Umbilical cord (tissue), 2 donors: ENCODE results near the gene GRIK2. TPM values are rescaled to one million over a fixed set of nuclear protein-coding genes. Genes with fewer than 3 reads are reported as not detected.

ENCODE experiments used
- DNase-seq: peaks from one replicate; pipeline ENCODE4 v3.0.0-alpha.2; 2015; ENCODE audit warnings: low spot score
- total RNA-seq: library from RNA; depleted of rRNA; stranded (reverse); fragments of >200 nt; gene quantifications from one replicate; pipeline ENCODE4 v1.2.3, GENCODE V29; 2014; ENCODE audit warnings: low replicate concordance; ENCODE audit not compliant: insufficient read depth

Gene GRIK2
- total RNA-seq, 1 donor from 2014 or later, result 38.5 TPM

DNA sequence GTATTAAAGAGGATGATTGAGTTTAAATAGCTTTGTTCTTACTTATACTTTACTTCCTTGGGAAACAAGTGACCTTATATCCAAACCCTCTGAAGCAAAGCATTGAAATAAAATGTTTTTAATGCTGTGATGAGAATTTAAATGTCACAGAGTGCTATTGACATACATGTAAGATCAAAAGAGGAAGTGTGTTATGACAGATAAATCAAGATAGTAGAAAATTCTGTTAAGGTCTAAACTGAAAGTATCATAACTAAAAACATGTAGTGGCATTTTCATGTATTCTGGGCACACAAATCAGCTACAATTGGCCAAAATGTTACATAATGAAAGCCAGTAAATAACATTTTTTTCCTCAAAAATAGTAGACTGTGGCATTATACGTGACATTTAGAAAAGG is 318.0 kb downstream of the GRIK2 start:
- no peak for DNase-seq

DNA sequence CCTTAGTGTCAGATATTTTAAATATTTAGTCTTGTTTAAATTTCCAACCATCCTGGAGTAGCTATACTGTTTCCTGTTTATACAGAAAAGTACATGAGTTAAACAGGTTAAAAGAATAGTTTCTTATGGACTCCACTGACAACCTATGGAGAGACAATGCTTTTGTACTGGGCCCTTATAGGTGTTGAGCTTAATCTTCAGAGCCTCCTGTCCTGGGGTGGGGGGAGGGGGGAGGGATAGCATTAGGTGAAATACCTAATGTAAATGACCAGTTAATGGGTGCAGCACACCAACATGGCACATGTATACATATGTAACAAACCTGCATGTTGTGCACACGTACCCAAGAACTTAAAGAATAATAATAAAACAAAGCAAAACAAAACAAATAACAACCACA is 322.9 kb downstream of the GRIK2 start:
- no peak for DNase-seq

DNA sequence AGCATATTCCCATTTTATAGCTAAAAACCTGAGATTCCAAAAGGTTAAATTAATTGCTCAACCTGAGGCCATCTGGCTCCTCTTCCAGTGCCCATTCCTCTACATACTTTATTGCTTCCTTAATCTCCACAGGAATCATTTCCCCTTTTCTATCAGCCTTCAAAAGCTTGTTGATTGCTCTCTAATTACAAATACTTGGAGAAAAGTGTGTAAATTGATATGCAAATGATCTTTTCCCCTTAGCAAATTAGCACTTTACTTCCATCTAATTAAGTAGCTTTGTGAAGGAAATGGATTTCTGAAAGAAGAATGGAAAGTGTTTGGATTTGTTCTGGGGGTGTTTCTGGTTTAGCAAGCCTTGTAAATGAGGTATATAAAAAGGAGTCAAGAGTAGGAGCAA is 323.3 kb downstream of the GRIK2 start:
- no peak for DNase-seq

DNA sequence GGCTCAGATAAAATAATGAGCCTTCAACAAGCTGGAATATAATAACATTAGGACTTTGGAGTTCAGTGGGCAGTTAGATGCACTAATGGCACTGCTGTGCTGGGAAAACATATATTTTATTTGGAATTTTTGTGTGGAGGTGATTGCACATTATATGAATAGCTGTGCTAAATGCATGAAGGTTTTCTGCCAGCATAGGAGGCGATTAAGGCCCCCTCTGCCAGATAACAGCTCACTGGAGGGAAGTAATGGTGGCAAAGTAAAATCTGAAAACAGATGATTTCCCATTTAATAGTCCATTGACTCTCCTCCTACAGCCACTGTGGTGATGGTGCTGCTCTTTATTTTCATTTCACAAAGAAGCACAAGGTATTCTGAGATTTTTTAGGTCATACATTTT is 326.0 kb downstream of the GRIK2 start:
- no peak for DNase-seq

DNA sequence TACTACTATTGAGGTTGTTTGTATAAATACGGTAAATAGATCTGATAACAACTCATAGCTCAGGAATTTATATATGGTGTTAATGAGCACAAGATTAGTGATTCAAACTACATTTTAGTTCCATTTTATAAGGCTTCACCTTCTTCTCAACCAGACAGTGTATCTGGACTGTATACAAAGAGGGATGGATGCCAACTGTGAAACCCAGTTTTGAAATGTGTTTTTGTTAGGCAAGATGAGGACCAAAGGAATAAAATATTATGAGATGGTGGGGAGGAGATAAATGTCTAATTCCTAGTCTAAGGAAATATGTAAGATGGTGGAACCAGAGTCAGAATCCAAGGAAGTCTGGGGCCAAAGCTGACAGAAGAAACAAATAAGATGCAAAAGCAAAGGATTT is 329.0 kb downstream of the GRIK2 start:
- DNase-seq, result no peak

DNA sequence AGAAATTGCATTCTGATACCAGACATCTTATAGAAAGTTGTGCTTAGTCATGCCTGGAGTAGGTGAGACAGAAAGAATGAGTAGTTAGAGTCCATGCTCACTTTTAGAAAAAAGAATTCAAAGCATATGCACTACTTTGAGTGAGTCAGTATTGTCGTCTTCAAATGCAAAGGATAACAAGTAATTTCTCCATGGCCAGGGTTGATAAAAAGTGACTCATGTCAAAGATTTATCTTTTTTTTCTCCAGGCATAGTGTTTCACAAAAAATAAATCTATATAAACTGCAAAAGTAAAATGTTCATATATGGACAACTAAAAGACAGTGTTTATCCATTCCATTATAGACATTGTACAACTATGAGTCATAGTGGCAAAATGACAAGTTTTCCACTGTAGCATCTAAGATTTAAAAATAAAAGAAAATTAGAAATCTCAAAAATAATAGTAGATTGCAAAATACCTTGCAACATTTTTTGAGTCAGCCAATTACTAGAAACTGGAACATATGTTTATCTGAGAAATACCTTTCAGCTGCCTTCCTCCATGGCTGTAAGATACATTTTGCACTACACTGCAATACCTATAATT is 329.6 kb downstream of the GRIK2 start:
- DNase-seq, result peak; percentile 67

DNA sequence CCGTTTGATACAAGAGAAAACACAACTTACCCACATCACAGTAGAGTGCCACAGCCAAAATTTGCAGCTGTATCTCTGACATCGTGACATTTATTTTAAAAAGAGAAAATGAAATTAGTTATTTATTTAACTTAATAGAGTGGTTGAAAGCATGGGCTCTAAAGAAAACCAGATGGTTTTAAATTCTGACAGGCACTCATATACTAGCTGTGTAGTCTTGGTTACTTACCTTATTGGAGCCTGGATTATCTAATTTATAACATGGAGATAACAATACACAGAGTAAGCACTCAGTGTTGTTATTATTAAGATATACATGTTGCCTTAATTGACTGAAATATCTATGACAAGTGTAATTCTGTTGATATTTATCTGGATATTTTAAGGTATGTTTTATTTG is 334.9 kb downstream of the GRIK2 start:
- DNase-seq, result no peak

DNA sequence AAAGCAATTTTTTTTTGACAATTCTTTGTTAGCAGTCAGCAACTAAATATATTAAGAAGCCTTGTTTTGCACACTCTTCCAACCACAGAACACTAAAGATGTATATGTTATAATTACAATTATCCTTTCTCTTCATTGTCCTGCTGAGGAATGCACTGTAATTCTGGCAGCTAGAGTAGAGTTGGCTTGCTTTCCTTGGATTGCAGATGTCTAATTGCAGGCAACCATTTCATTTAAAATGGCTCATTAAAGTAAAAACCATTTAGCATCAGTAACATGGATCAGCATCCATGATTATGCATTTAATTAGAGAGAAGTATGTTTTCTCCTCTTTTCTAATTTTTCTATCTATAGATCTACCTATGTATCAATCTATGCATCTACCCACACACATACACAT is 335.4 kb downstream of the GRIK2 start:
- no peak for DNase-seq

DNA sequence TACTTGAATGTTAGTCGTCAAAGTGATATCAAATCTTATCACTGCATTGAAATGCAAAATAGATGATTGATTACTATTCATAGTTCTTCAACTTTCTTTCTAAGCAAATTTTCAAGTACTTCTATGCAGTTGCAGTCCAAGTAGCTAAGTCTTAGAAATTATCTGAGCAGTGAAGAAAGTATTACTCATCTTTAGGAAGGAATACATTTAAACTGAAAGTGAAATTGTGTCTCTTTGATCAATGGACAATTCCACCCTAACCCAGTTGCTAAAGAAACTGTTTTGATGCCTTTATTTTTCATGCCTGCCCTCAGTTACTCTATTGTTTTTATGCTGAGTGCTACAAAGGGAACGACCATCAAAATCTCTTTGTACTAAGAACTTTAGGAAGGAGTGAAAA is 337.4 kb downstream of the GRIK2 start:
- DNase-seq, result peak; percentile 35

DNA sequence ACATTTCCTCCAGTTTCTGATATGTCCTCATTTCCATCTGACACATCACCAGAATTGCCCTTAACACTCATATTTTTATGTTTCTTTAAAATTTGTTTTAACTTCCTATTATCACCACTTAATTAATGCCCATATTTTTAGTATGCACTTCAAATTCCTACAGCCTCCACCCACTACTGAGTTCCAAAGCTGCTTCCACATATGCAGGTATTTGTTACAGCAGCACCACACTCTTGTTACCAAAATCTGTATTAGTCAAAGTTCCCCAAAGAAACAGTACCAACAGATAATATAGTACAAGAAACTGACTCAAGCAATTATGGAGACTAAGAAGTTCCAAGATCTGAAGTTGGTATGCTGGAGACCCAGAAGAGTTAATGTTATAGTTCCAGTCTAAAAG is 340.4 kb downstream of the GRIK2 start:
- no peak for DNase-seq

DNA sequence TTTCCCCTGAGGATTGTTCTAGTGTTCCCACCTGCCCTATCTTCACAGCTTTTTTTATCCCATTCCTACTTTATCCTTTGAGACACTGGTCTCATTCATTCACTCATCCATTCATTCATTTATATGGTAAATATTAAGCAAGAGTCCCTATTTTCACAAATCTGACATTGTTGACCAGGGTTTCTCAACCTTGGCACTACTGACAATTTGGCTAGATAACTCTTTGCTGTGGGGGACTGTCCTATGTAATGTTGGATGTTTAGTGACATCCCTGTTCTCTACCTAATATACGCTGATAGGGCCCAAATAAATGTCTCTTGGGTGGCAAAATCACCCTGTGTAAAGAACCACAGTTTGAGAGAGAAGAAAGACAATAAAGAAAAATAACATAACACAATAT is 345.0 kb downstream of the GRIK2 start:
- DNase-seq, result no peak

DNA sequence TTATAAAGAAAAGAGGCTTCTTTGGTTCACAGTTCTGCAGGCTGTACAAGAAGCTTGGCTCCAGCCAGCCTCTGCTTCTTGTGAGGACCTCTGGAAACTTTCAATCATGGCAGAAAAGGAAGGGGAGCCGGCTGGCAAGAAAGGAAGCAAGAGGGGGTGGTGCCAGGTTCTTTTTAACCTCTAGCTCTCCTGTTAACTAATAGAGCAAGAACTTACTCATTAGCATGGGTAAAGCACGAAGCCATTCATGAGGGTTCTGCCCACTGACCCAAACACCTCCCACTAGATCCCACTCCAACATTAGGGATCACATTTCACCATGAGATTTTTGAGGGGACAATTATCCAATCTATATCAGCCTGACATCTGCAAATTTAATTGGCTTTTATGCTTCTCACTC is 347.1 kb downstream of the GRIK2 start:
- no peak for DNase-seq

DNA sequence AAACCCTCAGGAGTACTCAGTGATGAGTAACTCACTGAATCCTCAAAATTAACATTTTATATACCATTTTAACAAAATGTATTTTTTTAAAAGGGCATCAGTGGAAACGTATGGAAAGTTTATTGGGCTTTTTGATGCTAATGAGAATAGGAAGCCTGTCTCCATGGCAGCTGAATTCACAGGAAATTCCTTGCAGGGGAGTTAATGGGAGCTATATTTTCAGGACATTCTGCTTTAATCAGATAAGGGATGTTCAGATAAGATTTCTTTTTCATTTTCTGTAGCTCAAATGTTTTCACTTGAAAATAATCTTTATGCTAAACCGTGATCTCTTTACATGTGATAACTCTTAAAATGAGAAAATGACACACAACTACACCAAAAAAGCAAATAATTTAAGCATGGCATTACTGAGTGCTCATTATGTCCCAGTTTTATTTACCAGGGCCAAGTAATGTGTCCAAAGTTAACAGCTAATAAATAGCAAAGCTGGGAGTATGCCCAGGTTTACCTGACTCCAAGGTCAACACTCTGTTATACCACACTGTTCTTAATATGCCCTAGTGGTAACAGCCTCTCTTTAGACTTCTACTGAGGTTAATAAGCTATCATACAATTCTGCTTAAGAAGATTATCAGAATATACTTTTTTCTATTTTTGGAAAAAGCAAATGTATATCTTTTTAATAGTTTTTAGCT is 348.1 kb downstream of the GRIK2 start:
- no peak for DNase-seq

DNA sequence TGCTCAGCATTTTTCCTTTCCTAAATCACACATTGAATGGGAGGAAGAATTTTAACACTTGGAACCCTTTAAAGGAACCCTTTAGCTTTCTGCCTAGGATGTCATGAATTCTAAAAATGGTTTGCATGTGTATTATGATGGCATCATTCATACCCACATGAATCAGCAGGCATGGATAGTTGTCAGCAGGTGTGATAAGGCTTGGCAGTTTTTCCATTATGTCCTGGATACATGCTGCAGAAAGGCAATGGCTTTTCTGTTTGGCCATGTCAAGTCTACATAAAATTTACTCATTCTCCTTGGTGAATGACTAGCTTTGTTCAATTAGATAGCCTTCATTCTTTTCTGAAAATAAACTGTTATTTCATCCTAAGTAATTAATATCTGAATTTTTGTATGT is 353.7 kb downstream of the GRIK2 start:
- no peak for DNase-seq

DNA sequence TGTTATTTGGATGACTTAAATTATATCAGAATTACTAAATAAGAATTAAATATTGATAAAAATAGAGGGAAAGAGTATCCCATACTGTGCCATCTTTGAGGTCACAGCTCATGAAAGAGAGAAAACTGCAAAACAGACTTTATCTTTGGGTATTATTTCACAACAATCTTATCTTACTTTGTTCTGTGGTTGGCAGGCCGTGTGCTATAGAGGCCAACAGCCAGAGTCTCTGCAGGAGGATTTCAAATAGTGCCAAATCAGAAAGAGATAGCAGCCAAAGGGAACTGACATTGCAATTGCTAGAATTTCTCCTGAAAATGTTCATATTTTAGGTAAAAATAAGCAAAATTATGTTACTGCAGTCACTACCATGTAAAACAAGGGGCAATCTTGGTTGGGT is 354.2 kb downstream of the GRIK2 start:
- DNase-seq, result peak; percentile 32

DNA sequence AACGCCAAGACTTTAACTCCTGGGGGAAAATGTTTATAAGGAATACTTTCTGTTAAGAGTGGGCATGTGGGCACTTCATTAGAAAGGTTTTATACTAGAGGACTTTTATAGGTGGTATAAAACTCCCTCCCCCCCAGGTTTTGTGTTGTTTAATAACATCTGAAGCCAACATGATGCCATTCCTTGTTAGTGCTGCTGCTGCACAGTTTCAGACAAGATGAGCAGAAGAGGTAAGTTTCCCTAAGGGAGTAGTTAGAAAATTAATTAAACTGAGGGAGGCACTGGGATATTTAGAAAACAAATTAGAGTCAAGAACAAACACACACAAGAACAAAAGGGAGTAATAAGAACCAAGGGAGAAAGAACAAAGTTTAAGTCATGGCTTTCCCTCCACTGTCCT is 362.4 kb downstream of the GRIK2 start:
- no peak for DNase-seq

DNA sequence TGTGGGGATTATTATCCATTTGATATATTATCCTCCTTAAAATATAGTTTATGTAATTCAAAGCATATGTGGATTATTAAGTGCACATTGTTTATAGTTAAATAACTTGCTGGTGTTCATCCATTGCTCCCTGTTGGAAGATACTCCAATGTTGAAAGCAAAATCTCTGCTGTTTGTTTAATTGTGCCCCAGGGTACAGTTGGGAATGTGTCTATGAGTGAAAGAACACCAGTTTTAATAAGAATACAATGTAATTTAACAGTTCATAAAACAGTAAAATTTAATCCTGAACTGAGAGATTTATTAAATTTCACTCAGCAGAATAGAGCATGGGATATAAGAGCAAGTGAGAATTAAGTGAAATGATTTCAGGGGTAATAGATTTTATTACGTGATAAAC is 364.9 kb downstream of the GRIK2 start:
- peak; percentile 38 for DNase-seq

DNA sequence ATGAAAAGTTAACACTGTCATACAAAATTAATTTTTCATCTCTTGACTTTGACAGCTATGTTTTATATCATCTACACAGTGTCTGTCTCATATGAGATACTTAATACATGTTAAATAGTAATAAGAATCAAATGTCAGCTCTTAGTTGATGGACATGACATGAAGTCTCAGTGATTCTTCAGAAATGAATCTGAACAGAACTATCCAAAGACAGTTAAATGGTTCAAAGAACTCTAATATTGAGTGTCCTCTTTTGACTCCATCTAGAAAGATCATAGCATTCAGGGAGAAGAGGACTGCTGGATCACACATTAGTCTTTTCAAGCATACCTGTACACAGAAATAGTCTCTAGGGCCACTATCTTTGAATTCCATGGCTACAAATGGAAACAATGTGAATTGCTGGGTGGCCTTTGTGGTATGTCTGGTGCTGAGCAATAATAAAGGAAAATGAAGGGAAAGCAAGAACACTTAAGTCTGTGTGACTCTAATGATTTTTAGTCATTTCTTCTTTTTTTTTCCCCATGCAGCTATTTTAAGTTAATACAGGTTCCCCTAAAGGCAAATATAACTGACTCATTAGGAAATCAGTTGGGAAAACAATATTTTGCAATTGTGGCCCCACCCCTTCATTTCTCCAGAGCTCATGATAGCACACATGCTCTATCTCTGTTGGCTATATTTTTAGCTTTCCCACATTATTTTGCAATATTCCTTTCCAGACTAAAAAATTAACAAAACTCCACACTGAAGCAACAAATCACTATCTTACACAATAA is 367.5 kb downstream of the GRIK2 start:
- no peak for DNase-seq

DNA sequence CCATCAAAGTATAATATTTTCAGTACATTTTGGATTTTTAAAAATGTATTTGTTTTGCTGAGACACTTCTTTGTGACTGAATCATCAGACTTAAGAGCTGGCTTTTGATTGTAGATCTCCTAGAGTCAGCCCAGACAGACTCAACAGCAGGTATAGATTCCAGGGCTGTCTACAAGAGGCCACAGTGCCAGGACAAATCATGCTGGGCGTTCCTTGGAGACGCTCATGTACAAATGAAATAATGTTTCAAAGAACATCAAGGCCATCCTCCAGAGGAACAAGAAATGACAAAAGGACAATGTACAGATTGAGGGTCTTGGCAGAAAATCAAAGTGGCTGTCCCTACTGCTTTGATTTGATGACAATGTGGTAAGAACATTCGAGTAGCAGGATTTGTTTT is 369.3 kb downstream of the GRIK2 start:
- DNase-seq, result no peak

DNA sequence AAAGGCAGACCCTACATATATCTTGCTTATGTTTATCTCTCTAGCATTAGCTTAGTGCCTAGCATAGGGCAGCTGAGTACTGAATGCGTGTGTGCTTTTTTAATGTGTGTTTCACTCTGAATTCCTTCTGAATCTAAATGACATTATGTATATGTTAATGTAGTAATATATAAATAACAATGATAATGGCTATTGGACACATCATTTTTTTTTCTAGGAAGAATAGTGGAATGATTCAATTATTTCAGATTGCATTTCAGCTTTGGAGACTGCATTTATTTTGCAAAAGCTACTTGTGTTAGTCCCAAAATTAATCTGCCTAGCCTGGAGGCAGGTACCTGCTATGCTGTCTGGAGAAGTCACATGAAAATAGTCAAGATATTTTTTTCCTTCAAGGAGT is 371.8 kb downstream of the GRIK2 start:
- DNase-seq, result no peak

DNA sequence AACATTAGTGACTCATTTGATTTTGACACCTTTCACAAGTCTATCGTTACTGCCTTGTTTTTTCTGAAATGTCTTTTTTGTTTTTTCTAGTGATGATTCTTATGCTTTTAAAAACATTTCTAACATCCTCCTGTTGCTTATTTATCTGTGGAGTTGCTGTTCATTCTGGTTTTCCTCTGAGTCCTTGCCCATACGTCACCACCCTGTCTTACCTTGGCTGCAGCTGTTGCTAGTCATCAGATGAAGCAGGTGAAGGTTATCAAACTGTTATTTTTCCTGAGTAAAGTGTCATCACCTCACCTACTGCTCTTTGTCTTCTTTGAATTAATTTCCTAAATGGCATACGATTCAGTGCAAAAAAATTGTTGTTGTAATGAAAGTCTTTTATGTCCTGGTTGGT is 376.6 kb downstream of the GRIK2 start:
- DNase-seq, result no peak

DNA sequence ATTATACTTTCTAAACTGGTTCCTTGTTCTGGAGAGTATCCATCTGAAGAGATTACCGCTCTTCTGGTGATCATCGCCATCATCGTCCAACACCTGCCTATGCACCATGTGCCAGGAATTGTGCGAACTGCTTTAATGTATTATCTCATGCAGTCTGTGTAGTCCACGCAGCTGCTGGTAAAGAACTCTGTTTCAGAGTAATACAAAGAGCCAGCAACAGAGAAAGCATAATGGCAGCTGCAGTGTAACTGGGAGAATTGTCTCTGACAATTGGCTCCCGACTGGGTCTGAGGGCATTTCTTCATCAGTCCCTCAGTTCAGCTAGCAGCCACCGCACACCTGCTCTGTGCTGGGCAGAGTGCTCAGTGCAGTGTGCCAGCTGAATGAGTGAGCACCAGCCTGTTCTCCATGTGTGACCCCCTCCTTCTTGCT is 383.4 kb downstream of the GRIK2 start:
- no peak for DNase-seq

DNA sequence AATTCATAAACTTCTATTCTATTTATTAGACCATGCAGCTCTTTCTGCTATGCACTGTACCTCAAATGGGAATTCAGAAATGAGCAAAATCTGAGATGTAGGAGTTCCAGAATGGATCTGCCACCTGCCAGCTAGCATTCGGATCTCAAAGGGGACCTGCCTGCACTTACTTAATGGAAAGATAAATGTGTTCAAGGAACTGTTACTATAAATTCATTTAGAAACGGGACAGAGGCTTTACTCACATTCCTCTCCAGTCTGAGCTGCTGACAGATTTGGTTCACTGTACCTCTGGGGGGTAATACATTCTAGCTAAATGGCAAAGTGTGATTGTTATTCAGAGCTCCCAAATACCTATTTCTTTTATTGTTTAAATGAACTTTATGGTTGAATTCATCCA is 384.1 kb downstream of the GRIK2 start:
- DNase-seq, result no peak
